DMS79 (cell line): ENCODE data around the gene OXCT1.
"Not testable (repeated sequence)": the region's sequence is repeated elsewhere in the genome, so short reads cannot be mapped to it uniquely, and the experiment has no call there.

Source experiments
- DNase-seq: peaks from one replicate; lab custom pipeline; 2025; lab: John Stamatoyannopoulos, UW

OXCT1 gene

GRCh38 chr5:41874512-41875060 is 4.4 kb upstream of the OXCT1 start:
- no peak for DNase-seq

GRCh38 chr5:41871852-41872251 is 1.6 kb upstream of the OXCT1 start:
- DNase-seq: no peak

- DNase-seq: no peak
Measured at GRCh38 chr5:41870627-41871048, 413 bp upstream of the OXCT1 start.

- no peak for DNase-seq
Measured at GRCh38 chr5:41869151-41869723, 988 bp downstream of the OXCT1 start.

GRCh38 chr5:41863871-41864486 is 6.2 kb downstream of the OXCT1 start:
- no peak for DNase-seq

GRCh38 chr5:41858890-41859289 is 11.3 kb downstream of the OXCT1 start:
- DNase-seq: no peak

- DNase-seq: no peak
Measured at GRCh38 chr5:41857989-41858388, 12.2 kb downstream of the OXCT1 start.

- peak; percentile 4 for DNase-seq
Measured at GRCh38 chr5:41856644-41857491, 13.4 kb downstream of the OXCT1 start.

GRCh38 chr5:41852293-41852692 is 17.9 kb downstream of the OXCT1 start:
- no peak for DNase-seq

GRCh38 chr5:41851116-41851515 is 19.1 kb downstream of the OXCT1 start:
- DNase-seq: no peak

GRCh38 chr5:41848983-41849382 is 21.2 kb downstream of the OXCT1 start:
- no peak for DNase-seq

GRCh38 chr5:41845751-41846150 is 24.5 kb downstream of the OXCT1 start:
- DNase-seq: not testable (repeated sequence)

- DNase-seq: no peak
Measured at GRCh38 chr5:41844502-41844901, 25.7 kb downstream of the OXCT1 start.

- no peak for DNase-seq
Measured at GRCh38 chr5:41843456-41844370, 26.5 kb downstream of the OXCT1 start.

GRCh38 chr5:41842777-41843176 is 27.4 kb downstream of the OXCT1 start:
- no peak for DNase-seq

- no peak for DNase-seq
Measured at GRCh38 chr5:41841325-41841724, 28.9 kb downstream of the OXCT1 start.

GRCh38 chr5:41840251-41840650 is 30.0 kb downstream of the OXCT1 start:
- DNase-seq: no peak

GRCh38 chr5:41837793-41838192 is 32.4 kb downstream of the OXCT1 start:
- DNase-seq: no peak

GRCh38 chr5:41835645-41836044 is 34.6 kb downstream of the OXCT1 start:
- DNase-seq: no peak

GRCh38 chr5:41834506-41834905 is 35.7 kb downstream of the OXCT1 start:
- DNase-seq: no peak

- DNase-seq: no peak
Measured at GRCh38 chr5:41832430-41832829, 37.8 kb downstream of the OXCT1 start.

- no peak for DNase-seq
Measured at GRCh38 chr5:41831155-41831554, 39.1 kb downstream of the OXCT1 start.
